Measurements from ENCODE around the gene CD247.

The CD247 gene

GRCh38 chr1:167400359-167400953, 117.9 kb downstream of the CD247 start:
- H3K9me3 ChIP-seq (ENCODE audit: control insufficient read depth, insufficient read depth, low read depth, low read length): no peaks in the 10 kb centered on the region
- H3K27ac ChIP-seq (ENCODE audit: extremely low read depth, low read depth, low read length): no peak overlapping the region
- no peak overlapping the region for H3K4me3 ChIP-seq (ENCODE audit: low read depth, low read length)
- no peaks in the 10 kb centered on the region for H3K4me1 ChIP-seq (ENCODE audit: control insufficient read depth, insufficient read depth, low read length)
- TF ChIP-seq MYNN (tag by site-specific recombination; IDR thresholded peaks at IDR 0.05; ENCODE audit: borderline replicate concordance) (peak; percentile 70; the same call in 1 of the 2 replicates), ZNF777 (tag by site-specific recombination; IDR thresholded peaks at IDR 0.05; ENCODE audit: borderline replicate concordance) (no peak), ZNF266 (tag by site-specific recombination; IDR thresholded peaks at IDR 0.05; ENCODE audit: low read depth) (no peak)
- POLR2A ChIA-PET: no interaction called here
- peaks cover 0 to 40% of the 10 kb centered on the region in 2 experiments; a peak in 1 of 3 replicates for H3K36me3 ChIP-seq (ENCODE audit: control insufficient read depth in 2 of 2, insufficient read depth in 1 of 2, low read length in 2 of 2)
- CTCF ChIA-PET: interaction anchor here (0.7 to 3.1 kb wide), 14 partner anchors 10 to 177 kb away, joined by 3 to 23 read pairs (median 5); no protein-coding TSS in a partner anchor

- Histone ChIP-seq H3K36me3 (ENCODE audit: control insufficient read depth in 2 of 2, insufficient read depth in 1 of 2, low read length in 2 of 2) (peaks cover 4 to 19% of the 10 kb centered on the region in 2 experiments), H3K9me3 (ENCODE audit: control insufficient read depth, insufficient read depth, low read depth, low read length) (no peaks in the 10 kb centered on the region), H3K4me1 (ENCODE audit: control insufficient read depth, insufficient read depth, low read length) (no peaks in the 10 kb centered on the region), H3K4me3 (ENCODE audit: low read depth, low read length) (no peak overlapping the region), H3K27ac (ENCODE audit: extremely low read depth, low read depth, low read length) (no peak overlapping the region)
- TF ChIP-seq, protein P1, sequence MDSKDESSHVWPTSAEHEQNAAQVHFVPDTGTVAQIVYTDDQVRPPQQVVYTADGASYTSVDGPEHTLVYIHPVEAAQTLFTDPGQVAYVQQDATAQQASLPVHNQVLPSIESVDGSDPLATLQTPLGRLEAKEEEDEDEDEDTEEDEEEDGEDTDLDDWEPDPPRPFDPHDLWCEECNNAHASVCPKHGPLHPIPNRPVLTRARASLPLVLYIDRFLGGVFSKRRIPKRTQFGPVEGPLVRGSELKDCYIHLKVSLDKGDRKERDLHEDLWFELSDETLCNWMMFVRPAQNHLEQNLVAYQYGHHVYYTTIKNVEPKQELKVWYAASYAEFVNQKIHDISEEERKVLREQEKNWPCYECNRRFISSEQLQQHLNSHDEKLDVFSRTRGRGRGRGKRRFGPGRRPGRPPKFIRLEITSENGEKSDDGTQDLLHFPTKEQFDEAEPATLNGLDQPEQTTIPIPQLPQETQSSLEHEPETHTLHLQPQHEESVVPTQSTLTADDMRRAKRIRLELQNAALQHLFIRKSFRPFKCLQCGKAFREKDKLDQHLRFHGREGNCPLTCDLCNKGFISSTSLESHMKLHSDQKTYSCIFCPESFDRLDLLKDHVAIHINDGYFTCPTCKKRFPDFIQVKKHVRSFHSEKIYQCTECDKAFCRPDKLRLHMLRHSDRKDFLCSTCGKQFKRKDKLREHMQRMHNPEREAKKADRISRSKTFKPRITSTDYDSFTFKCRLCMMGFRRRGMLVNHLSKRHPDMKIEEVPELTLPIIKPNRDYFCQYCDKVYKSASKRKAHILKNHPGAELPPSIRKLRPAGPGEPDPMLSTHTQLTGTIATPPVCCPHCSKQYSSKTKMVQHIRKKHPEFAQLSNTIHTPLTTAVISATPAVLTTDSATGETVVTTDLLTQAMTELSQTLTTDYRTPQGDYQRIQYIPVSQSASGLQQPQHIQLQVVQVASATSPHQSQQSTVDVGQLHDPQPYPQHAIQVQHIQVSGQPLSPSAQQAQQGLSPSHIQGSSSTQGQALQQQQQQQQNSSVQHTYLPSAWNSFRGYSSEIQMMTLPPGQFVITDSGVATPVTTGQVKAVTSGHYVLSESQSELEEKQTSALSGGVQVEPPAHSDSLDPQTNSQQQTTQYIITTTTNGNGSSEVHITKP (tag by site-specific recombination; IDR thresholded peaks at IDR 0.05): peak; percentile 76
- no peak for TF ChIP-seq ZNF530 (tag by site-specific recombination; IDR thresholded peaks at IDR 0.05; ENCODE audit: low read depth)
- ChIA-PET POLR2A (no interaction called here), CTCF (interaction anchor here (0.5 to 0.6 kb wide), 2 partner anchors 13 to 587 kb away, joined by 3 read pairs; no protein-coding TSS in a partner anchor)
Measured at GRCh38 chr1:167392200-167392696, 126.1 kb downstream of the CD247 start.

DNA sequence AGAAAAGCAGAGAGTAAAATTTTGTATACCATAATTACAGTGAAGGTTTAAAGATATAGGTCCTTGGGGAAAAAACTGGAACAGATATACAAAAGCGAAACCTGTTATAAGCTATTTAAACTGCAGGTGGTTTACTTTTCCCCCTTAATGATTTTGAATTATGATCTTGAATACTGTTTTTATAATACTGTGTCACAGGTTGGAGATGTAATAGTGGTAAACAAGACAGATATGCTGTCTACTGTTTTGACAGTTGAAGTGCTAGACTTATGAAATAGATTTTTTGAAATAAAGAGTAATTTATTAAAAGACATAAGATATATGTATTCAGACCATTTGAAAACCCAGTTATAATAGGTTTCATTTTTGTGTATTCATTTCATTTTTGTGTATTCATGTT, 129.4 kb downstream of the CD247 start:
- Histone ChIP-seq H3K36me3 (ENCODE audit: control insufficient read depth in 2 of 2, insufficient read depth in 1 of 2, low read length in 2 of 2) (peaks cover 4 to 24% of the 10 kb centered on the region in 2 experiments), H3K9me3 (ENCODE audit: control insufficient read depth, insufficient read depth, low read depth, low read length) (no peaks in the 10 kb centered on the region), H3K4me1 (ENCODE audit: control insufficient read depth, insufficient read depth, low read length) (no peaks in the 10 kb centered on the region), H3K4me3 (ENCODE audit: low read depth, low read length) (no peak overlapping the region), H3K27ac (ENCODE audit: extremely low read depth, low read depth, low read length) (no peak overlapping the region)
- ChIA-PET CTCF (no interaction called here), POLR2A (no interaction called here)
- TF ChIP-seq KLF7 (tag by site-specific recombination; IDR thresholded peaks at IDR 0.05; ENCODE audit: borderline replicate concordance): no peak
- no peak for TF ChIP-seq ZNF621 (tag by site-specific recombination; IDR thresholded peaks at IDR 0.05)
- TF ChIP-seq TRIM28 (IDR thresholded peaks at IDR 0.05; ENCODE audit: borderline replicate concordance, low read length): no peak
- TF ChIP-seq ZNF791 (tag by site-specific recombination; IDR thresholded peaks at IDR 0.05): no peak
- TF ChIP-seq ZFP41 (tag by site-specific recombination; IDR thresholded peaks at IDR 0.05; ENCODE audit: borderline replicate concordance): no peak
- no peak for TF ChIP-seq ZNF561 (tag by site-specific recombination; IDR thresholded peaks at IDR 0.05; ENCODE audit: borderline replicate concordance)
- no peak for TF ChIP-seq ZNF658 (tag by site-specific recombination; IDR thresholded peaks at IDR 0.05)
- TF ChIP-seq ZNF677 (tag by site-specific recombination; IDR thresholded peaks at IDR 0.05): no peak
- no peak for TF ChIP-seq ZNF629 (tag by site-specific recombination; IDR thresholded peaks at IDR 0.05)
- no peak for TF ChIP-seq ZNF521 (tag by site-specific recombination; IDR thresholded peaks at IDR 0.05)
- no peak for TF ChIP-seq ELK4 (IDR thresholded peaks at IDR 0.05; ENCODE audit: borderline replicate concordance, low read depth, low read length)
- no peak for TF ChIP-seq ZSCAN30 (tag by site-specific recombination; IDR thresholded peaks at IDR 0.05)
- TF ChIP-seq ZNF701 (tag by site-specific recombination; IDR thresholded peaks at IDR 0.05): no peak
- no peak for TF ChIP-seq SP2 (tag by site-specific recombination; IDR thresholded peaks at IDR 0.05)
- no peak for TF ChIP-seq ZNF660 (tag by site-specific recombination; IDR thresholded peaks at IDR 0.05)
- TF ChIP-seq ZBTB49 (tag by site-specific recombination; IDR thresholded peaks at IDR 0.05; ENCODE audit: low read depth): no peak
- TF ChIP-seq SP3 (tag by site-specific recombination; IDR thresholded peaks at IDR 0.05): no peak
